IPS DF 6.9 (cell line): ENCODE data around the gene BRWD1.

Source experiments
- DNase-seq: peaks from one replicate; pipeline ENCODE4 v3.0.0-alpha.2; 2013; ENCODE audit warnings: low read depth, low spot score
- H3K27ac ChIP-seq: one replicate; pipeline ENCODE4 v1.5.1; 2013; ENCODE audit warnings: low read length, control low read depth
- H3K27me3 ChIP-seq: 2 replicates; pipeline ENCODE4 v1.6.1; 2013; ENCODE audit warnings: mild to moderate bottlenecking, low read length; ENCODE audit not compliant: control insufficient read depth, insufficient read depth
- H3K36me3 ChIP-seq: 2 replicates; pipeline ENCODE4 v1.6.1; 2013; ENCODE audit warnings: low read length; ENCODE audit not compliant: control insufficient read depth, insufficient read depth
- H3K4me1 ChIP-seq: 2 replicates; pipeline ENCODE4 v1.6.1; 2013; ENCODE audit warnings: low read length; ENCODE audit not compliant: control insufficient read depth, insufficient read depth
- H3K4me3 ChIP-seq: 2 replicates; pipeline ENCODE4 v1.5.1; 2013; ENCODE audit warnings: mild to moderate bottlenecking, low read length
- H3K9me3 ChIP-seq: 2 replicates; pipeline ENCODE4 v1.6.1; 2013; ENCODE audit warnings: low read length, inconsistent platforms; ENCODE audit not compliant: control insufficient read depth, insufficient read depth
- WGBS: extraction: QIAGEN DNeasy Blood & Tissue Kit; methylation state at CpG from one replicate; pipeline ENCODE4 v1.1.7; 2013; ENCODE audit warnings: mixed read lengths, missing lambda C conversion rate; ENCODE audit not compliant: insufficient read length, insufficient coverage; 5-methylcytosine and 5-hydroxymethylcytosine counted together

BRWD1 gene

GRCh38 chr21:39204134-39204533, 109.3 kb downstream of the BRWD1 start:
- H3K27ac ChIP-seq: no peak overlapping the region
- peaks cover 5% of the 10 kb centered on the region; the same call in 1 of the 2 replicates for H3K36me3 ChIP-seq
- no peaks in the 10 kb centered on the region for H3K4me1 ChIP-seq
- no peaks in the 10 kb centered on the region for H3K9me3 ChIP-seq
- H3K27me3 ChIP-seq: no peaks in the 10 kb centered on the region
- H3K4me3 ChIP-seq: no peak overlapping the region
- WGBS: no CpG with 5 or more reads among the region's 1 CpG
- no peak for DNase-seq

GRCh38 chr21:39198800-39199199, 114.6 kb downstream of the BRWD1 start:
- Histone ChIP-seq H3K36me3 (peaks cover 6% of the 10 kb centered on the region; the same call in 1 of the 2 replicates), H3K27ac (no peak overlapping the region), H3K27me3 (no peaks in the 10 kb centered on the region), H3K4me1 (no peaks in the 10 kb centered on the region), H3K9me3 (no peaks in the 10 kb centered on the region), H3K4me3 (no peak overlapping the region)
- no peak for DNase-seq
- no CpG with 5 or more reads among the region's 2 CpGs for WGBS

GRCh38 chr21:39197448-39198233, 115.8 kb downstream of the BRWD1 start:
- H3K27me3 ChIP-seq: no peaks in the 10 kb centered on the region
- no peak for DNase-seq
- no peaks in the 10 kb centered on the region for H3K9me3 ChIP-seq
- no peak overlapping the region for H3K4me3 ChIP-seq
- no peaks in the 10 kb centered on the region for H3K4me1 ChIP-seq
- WGBS: 100% methylated on average over 1 of the region's 5 CpGs
- peaks cover 6% of the 10 kb centered on the region; the same call in 1 of the 2 replicates for H3K36me3 ChIP-seq
- no peak overlapping the region for H3K27ac ChIP-seq

- DNase-seq: no peak
- WGBS: no CpG with 5 or more reads among the region's 1 CpG
- H3K4me1 ChIP-seq: no peaks in the 10 kb centered on the region
- H3K27ac ChIP-seq: no peak overlapping the region
- H3K4me3 ChIP-seq: no peak overlapping the region
- H3K27me3 ChIP-seq: no peaks in the 10 kb centered on the region
- no peaks in the 10 kb centered on the region for H3K9me3 ChIP-seq
- peaks cover 6% of the 10 kb centered on the region; the same call in 1 of the 2 replicates for H3K36me3 ChIP-seq
These were observed 116.6 kb downstream of the BRWD1 start for GRCh38 chr21:39196838-39197237.

- WGBS: no CpG with 5 or more reads among the region's 7 CpGs
- DNase-seq: no peak
- no peaks in the 10 kb centered on the region for H3K9me3 ChIP-seq
These were observed 117.1 kb downstream of the BRWD1 start for GRCh38 chr21:39196310-39196709.

GRCh38 chr21:39193380-39193779, 120.1 kb downstream of the BRWD1 start:
- no peaks in the 10 kb centered on the region for H3K9me3 ChIP-seq
- no peak overlapping the region for H3K4me3 ChIP-seq
- H3K27me3 ChIP-seq: no peaks in the 10 kb centered on the region
- WGBS: no CpG with 5 or more reads among the region's 1 CpG
- no peak for DNase-seq
- peaks cover 3% of the 10 kb centered on the region; the same call in 1 of the 2 replicates for H3K36me3 ChIP-seq
- no peaks in the 10 kb centered on the region for H3K4me1 ChIP-seq
- H3K27ac ChIP-seq: no peak overlapping the region

More at GRCh38 chr21:39196310-39196709, 117.1 kb downstream of the BRWD1 start:
- no peaks in the 10 kb centered on the region for H3K27me3 ChIP-seq
- H3K36me3 ChIP-seq: peaks cover 4% of the 10 kb centered on the region; the same call in 1 of the 2 replicates
- H3K27ac ChIP-seq: no peak overlapping the region
- no peak overlapping the region for H3K4me3 ChIP-seq
- no peaks in the 10 kb centered on the region for H3K4me1 ChIP-seq

GRCh38 chr21:39189857-39190604, 123.4 kb downstream of the BRWD1 start:
- H3K27me3 ChIP-seq: no peaks in the 10 kb centered on the region
- H3K4me1 ChIP-seq: no peaks in the 10 kb centered on the region
- no peak overlapping the region for H3K27ac ChIP-seq
- no peaks in the 10 kb centered on the region for H3K36me3 ChIP-seq
- DNase-seq: no peak
- no peak overlapping the region for H3K4me3 ChIP-seq
- no peaks in the 10 kb centered on the region for H3K9me3 ChIP-seq

- no peak for DNase-seq
- Histone ChIP-seq H3K27me3 (no peaks in the 10 kb centered on the region), H3K36me3 (no peaks in the 10 kb centered on the region), H3K4me1 (no peaks in the 10 kb centered on the region), H3K9me3 (no peaks in the 10 kb centered on the region), H3K4me3 (no peak overlapping the region), H3K27ac (no peak overlapping the region)
- WGBS: no CpG with 5 or more reads among the region's 2 CpGs
These were observed 124.8 kb downstream of the BRWD1 start for GRCh38 chr21:39188521-39189139.

- H3K9me3 ChIP-seq: no peaks in the 10 kb centered on the region
- WGBS: no CpG with 5 or more reads among the region's 5 CpGs
- no peak for DNase-seq
- no peaks in the 10 kb centered on the region for H3K27me3 ChIP-seq
- no peak overlapping the region for H3K27ac ChIP-seq
- no peaks in the 10 kb centered on the region; the same call in 1 of the 2 replicates for H3K4me1 ChIP-seq
- no peaks in the 10 kb centered on the region for H3K36me3 ChIP-seq
- no peak overlapping the region for H3K4me3 ChIP-seq
These were observed 126.3 kb downstream of the BRWD1 start for GRCh38 chr21:39187141-39187540.

- Histone ChIP-seq H3K4me3 (no peak overlapping the region), H3K4me1 (no peaks in the 10 kb centered on the region; the same call in 1 of the 2 replicates), H3K9me3 (no peaks in the 10 kb centered on the region), H3K27ac (no peak overlapping the region), H3K36me3 (no peaks in the 10 kb centered on the region), H3K27me3 (no peaks in the 10 kb centered on the region)
- DNase-seq: no peak
These were observed 126.8 kb downstream of the BRWD1 start for GRCh38 chr21:39186676-39187075.
